22Rv1 (cell line): ENCODE results near the gene ADRA1B.

Experiments used
- H3K27ac ChIP-seq: fragments of 450-650 bp; 2 replicates; pipeline ENCODE4 v1.5.1; 2017
- CTCF ChIP-seq: fragments of 450-650 bp; IDR thresholded peaks from 2 replicates; pipeline ENCODE4 v1.5.1; 2017; ENCODE audit warnings: mild to moderate bottlenecking
- ZFX ChIP-seq: fragments of 450-650 bp; IDR thresholded peaks from 2 replicates; pipeline ENCODE4 v1.6.1; 2017; ENCODE audit warnings: antibody characterized with exemption, borderline replicate concordance

The ADRA1B gene

GRCh38 chr5:159929176-159929575, 12.9 kb downstream of the ADRA1B start:
- no peak overlapping the region for H3K27ac ChIP-seq
- TF ChIP-seq CTCF: no peak
- TF ChIP-seq ZFX: no peak

DNA sequence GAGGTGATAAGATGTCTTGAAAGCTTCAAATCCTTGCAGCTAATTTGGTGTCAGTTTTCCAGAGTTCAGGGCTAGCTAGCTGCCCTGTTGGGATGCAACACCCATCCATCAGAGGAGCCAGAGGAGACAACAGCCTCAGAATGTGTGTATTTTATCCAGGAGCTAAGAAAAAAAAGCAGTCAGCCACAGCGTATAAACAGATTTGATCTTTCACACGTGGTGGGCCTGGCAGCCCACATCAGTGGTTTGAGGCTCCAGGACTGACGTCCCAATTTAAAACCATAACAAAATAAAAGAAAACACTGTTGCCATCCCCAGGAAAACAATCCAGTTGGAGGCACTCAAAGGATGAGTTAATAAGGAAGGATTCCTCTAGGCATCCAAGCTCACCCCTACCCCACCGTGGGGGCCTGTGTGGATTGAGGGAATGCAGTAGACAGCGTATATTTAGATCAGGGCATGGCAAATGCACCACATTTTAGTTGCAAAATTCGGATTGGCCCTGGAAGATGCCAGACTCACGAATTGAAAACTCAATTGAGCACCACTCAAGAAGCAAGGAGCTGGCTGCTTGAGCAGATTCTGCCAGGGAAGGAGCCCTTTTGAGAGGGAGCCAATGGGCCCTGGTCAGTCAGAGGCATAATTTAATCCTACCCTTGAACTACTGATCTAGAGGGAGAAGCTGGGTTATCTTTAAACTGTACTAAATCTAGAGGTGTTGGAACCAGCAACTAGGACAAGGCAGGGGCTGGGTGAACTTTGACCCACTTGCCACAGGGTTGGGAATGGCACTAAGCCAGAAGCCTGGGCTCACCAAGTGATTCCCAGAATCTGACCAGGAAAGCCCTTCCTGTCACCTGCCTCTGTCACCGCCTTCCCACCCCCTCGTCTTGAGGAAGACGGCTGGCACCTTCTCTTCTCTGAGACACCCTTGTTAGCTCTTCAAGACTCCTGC, 17.5 kb downstream of the ADRA1B start:
- no peak overlapping the region for H3K27ac ChIP-seq
- no peak for TF ChIP-seq CTCF
- no peak for TF ChIP-seq ZFX

GRCh38 chr5:159935946-159936345, 19.7 kb downstream of the ADRA1B start:
- TF ChIP-seq ZFX (no peak), CTCF (no peak)
- H3K27ac ChIP-seq: no peak overlapping the region

GRCh38 chr5:159936686-159937329, 20.5 kb downstream of the ADRA1B start:
- TF ChIP-seq ZFX: no peak
- no peak overlapping the region for H3K27ac ChIP-seq

- H3K27ac ChIP-seq: no peak overlapping the region
- TF ChIP-seq CTCF: no peak
Measured at GRCh38 chr5:159937580-159937979, 21.3 kb downstream of the ADRA1B start.

GRCh38 chr5:159943326-159943725, 27.0 kb downstream of the ADRA1B start:
- TF ChIP-seq ZFX (no peak), CTCF (no peak)
- H3K27ac ChIP-seq: no peak overlapping the region

DNA sequence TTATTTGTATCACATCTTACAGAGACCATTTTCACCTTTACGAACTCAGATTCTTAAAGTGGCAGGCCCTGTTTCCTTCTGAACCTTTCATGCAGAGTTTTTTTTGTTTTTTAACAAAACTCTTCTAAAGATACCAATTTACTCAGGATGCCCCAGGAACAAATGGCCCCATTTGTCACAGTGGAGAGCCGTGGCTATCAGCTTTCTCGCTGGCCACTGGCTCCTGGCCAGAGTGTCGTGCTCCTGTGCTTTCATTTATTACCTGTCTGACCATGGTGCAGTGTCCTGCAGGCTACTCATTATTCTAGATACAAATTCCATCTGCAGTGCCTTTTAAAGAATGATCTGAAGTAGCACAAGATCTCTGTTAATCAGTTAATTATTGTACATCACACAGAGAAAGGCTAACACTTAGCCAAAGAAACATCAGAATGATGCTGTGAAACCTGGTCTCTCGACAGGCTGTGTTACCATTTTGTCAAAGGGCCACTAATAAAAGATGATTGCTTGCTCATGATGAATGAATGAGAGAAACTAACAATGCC, 27.8 kb downstream of the ADRA1B start:
- no peak for TF ChIP-seq ZFX
- TF ChIP-seq CTCF: no peak
- H3K27ac ChIP-seq: no peak overlapping the region
